ENCODE measurements around the gene RAB11FIP3.
"Not testable (repeated sequence)": the region's sequence is repeated elsewhere in the genome, so short reads cannot be mapped to it uniquely, and the experiment has no call there.

Gene RAB11FIP3

DNA sequence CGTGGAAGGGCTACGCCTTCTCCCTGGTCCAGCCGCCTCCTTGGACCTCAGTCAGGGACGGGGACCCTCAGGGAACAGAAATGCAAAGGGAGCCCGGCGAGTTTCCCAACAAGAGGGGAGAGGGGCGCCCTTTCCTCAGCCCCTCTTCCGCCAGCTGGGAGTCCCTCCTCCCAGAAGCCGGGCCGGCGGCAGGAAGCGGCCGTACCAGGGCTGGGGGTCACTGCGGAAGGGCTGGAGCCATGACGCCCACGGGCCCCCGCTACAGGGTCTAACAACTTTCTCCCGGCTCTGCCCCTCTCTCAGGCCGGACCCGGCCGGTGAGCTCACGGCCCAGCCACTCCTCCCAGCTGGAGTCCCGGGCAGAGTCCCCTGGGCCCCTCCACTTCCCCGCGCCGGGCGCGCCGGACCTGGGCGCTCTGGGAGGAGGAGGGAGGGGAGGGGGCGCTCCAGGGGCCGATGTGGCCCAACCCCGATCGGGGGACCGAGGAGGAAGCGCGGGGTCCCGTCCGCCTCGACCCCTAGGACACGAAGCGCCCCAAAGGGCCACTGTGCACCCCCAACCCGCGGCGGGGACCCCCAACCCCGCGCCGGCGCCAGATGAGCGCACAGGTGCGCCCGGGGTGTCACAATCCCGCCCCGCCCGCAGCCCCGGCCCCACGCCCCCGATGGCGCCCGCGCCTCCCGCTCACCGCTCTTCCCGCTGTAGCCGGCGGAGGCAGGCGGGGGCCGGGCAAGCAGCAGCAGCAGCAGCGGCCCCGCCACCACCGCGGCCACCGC is 44.2 kb upstream of the RAB11FIP3 start:
- no peaks in the 10 kb centered on the region for H3K27me3 ChIP-seq
- peak overlapping the region; percentile 97 for H3K27ac ChIP-seq
- TF ChIP-seq CTCF (IDR thresholded peaks at IDR 0.05): no peak
- H3K36me3 ChIP-seq: peaks cover 17% of the 10 kb centered on the region
- H3K4me3 ChIP-seq (ENCODE audit: low read depth in 1 of 2, low read length in 1 of 2): peak overlapping the region; percentile 78 to 80
- peaks cover 53 to 54% of the 10 kb centered on the region in 2 experiments for H3K4me1 ChIP-seq (ENCODE audit: control insufficient read depth in 1 of 2, insufficient read depth in 1 of 2, low read depth in 1 of 2, low read length in 1 of 2)
- H3K9me3 ChIP-seq: no peaks in the 10 kb centered on the region

DNA sequence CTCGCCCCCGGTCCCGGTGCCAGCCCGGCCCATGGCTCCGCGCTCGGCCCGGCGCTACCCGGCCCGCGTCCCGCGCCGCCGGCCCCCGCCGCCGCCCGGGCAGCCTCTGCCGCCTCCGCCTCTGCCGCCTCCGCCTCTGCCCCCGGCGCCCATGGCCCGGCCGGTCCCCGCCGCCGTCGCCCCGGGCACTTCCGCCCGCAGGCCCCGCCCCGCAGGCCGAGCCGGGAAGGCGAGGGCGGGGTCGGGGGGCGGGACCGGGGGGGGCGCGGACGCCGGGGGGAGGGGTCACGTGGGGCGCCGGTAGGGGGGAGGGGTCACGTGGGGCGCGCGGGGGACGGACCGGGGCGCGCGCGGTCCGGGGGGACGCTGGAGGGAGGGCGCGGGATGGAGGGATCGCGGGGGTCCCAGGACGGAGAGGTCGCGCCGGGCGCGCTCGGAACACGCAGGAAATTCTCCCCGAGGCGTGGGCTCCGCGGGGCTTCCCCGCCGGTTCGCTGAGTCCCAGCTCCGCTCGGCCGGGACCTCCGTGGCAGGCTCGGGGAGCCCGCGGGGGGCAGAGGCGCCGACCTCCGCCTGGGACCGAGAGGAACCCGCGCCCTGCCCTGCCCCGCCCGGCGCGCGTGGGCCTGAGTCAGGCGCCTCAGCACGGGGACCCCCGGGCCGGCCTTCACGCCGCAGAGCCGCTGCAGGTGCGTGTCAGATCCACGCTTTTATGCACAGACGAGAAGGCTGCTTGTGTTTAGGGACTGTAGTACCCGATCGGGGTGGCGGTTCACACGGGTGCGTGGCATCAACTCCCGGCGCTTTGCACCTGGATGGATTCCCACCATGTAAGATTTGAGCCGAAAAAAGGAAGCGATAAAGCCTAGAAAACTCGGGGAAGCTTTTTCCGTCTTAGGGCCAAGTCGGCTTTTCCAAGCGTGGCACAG is 43.4 kb upstream of the RAB11FIP3 start, which contains the start of gene PGAP6:
TSS of gene PGAP6 (minus strand) at position 190 of the 929 bp plus-strand sequence. CDS start at position 33, 157 bp downstream.
- H3K9me3 ChIP-seq: no peaks in the 10 kb centered on the region
- peaks cover 53 to 57% of the 10 kb centered on the region in 2 experiments for H3K4me1 ChIP-seq (ENCODE audit: control insufficient read depth in 1 of 2, insufficient read depth in 1 of 2, low read depth in 1 of 2, low read length in 1 of 2)

DNA sequence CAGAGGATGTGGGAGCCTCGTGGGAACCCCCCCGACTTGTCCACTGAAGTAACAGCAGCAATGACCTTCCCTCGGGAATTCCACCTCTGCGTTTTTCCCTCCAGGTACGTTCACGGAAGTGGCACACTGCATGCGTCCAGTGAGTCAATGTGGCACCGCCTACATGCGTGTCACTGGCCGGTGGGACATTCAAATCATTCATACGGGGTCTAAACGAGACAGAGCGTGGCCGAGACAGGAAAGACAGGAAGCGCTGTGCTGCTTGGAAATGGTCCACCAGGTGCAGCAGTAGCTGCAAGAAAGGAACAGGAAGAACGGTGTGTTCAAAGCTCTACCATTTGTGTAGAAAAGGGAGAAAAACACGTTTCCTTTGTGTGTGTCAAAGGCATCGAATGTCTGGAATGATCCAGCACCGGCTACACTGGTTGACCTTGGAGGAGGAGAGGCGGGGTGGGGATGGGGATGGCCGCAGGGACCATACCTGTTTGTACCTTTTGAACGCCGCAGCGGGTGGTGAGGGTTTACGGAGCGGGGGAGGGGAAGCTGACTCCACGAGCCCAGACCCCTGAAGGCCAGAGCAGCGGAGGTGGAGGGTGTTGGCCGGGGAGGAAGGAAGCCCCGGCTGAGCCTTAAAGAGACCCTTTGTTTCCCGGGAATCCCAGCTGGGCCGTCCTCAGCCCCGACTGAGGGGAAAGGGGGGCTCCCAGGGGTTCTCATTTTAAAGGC is 42.0 kb upstream of the RAB11FIP3 start:
- Histone ChIP-seq H3K27ac (peak overlapping the region; percentile 97), H3K4me3 (ENCODE audit: low read depth in 1 of 2, low read length in 1 of 2) (peak overlapping the region; percentile 80 to 84), H3K36me3 (no peaks in the 10 kb centered on the region), H3K9me3 (no peaks in the 10 kb centered on the region), H3K4me1 (ENCODE audit: control insufficient read depth in 1 of 2, insufficient read depth in 1 of 2, low read depth in 1 of 2, low read length in 1 of 2) (peaks cover 53 to 57% of the 10 kb centered on the region in 2 experiments), H3K27me3 (no peaks in the 10 kb centered on the region)
- no peak for TF ChIP-seq CTCF (IDR thresholded peaks at IDR 0.05)

More for the DNA sequence above, 43.4 kb upstream of the RAB11FIP3 start, which contains the start of gene PGAP6:
- H3K27me3 ChIP-seq: no peaks in the 10 kb centered on the region
- H3K27ac ChIP-seq: peak within 1 kb of the TSS; percentile 97
- H3K36me3 ChIP-seq: peaks cover 9% of the 10 kb centered on the region
- H3K4me3 ChIP-seq (ENCODE audit: low read depth in 1 of 2, low read length in 1 of 2): peak within 1 kb of the TSS; percentile 80 to 84
- TF ChIP-seq CTCF (IDR thresholded peaks at IDR 0.05): no peak

- Histone ChIP-seq H3K9me3 (no peaks in the 10 kb centered on the region), H3K4me1 (ENCODE audit: control insufficient read depth in 1 of 2, insufficient read depth in 1 of 2, low read depth in 1 of 2, low read length in 1 of 2) (peaks cover 32 to 36% of the 10 kb centered on the region in 2 experiments), H3K4me3 (ENCODE audit: low read depth in 1 of 2, low read length in 1 of 2) (no peak overlapping the region), H3K36me3 (no peaks in the 10 kb centered on the region), H3K27me3 (no peaks in the 10 kb centered on the region), H3K27ac (no peak overlapping the region)
- TF ChIP-seq CTCF (IDR thresholded peaks at IDR 0.05): no peak
Observed at GRCh38 chr16:386641-387156, 38.8 kb upstream of the RAB11FIP3 start.

DNA sequence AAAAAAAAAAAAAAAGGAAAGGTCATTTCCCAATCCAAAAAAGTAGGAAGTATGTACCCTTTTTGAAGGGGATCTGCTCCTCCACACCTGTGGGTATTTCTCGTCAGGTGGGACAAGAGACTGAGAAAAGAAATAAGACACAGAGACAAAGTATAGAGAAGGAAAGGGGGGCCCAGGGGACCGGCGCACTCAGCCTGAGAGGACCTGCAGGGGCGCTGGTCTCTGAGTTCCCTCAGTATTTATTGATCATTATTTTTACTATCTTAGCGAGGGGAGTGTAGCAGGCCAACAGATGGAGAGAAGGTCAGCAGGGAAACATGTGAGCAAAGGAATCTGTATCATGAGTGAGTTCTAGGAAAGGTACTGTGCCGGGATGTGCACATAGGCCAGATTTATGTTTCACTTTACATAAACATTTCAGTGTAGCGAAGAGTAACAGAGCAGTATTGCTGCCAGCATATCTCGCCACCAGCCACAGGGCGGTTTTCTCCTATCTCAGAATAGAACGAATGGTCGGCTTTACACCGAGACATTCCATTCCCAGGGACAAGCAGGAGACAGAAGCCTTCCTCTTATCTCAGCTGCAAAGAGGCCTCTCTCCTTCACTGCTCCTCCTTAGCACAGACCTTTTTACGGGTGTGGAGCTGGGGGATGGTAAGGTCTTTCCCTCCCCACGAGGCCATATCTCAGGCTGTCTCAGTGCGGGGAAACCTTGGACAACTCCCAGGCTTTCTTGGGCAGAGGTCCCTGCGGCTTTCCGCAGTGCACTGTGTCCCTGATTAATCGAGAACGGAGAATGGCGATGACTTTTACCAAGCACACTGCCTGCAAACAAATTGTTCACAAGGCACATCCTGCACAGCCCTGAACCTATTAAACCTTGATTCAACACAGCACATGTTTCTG is 37.4 kb upstream of the RAB11FIP3 start:
- H3K4me3 ChIP-seq (ENCODE audit: low read depth in 1 of 2, low read length in 1 of 2); H3K27me3 ChIP-seq; H3K36me3 ChIP-seq; H3K27ac ChIP-seq; H3K9me3 ChIP-seq: not testable (repeated sequence)
- peaks cover 22 to 27% of the 10 kb centered on the region in 2 experiments for H3K4me1 ChIP-seq (ENCODE audit: control insufficient read depth in 1 of 2, insufficient read depth in 1 of 2, low read depth in 1 of 2, low read length in 1 of 2)
